Non-pigmented ciliary epithelial cell (primary cell): Measurements from ENCODE around the gene CNGA2.

Experiments used
- DNase-seq: peaks from one replicate; pipeline ENCODE4 v3.0.0-alpha.2; 2010; ENCODE audit warnings: low read depth

CNGA2 gene

GRCh38 chrX:151712253-151712652, 22.3 kb upstream of the CNGA2 start:
- no peak for DNase-seq

DNA sequence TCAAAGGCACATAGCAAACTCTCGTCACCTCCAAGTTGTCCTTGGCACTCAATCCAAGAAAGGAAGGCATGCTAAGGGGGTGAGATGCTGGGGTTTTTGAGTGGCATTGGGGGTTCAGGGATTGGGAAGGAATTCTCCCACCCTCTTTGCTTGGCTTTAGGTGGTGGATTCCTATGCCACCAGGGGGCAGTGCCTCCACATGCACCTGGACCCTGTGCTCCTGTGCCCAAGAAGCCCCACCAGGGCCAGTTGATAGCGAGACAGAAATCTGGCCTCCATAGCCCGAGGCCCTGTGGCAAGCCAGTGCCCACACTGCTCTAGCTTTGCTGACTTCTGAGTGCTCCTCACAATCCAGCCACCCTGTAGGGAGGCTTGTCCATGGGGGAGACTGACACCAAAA, 20.7 kb upstream of the CNGA2 start:
- DNase-seq: no peak

GRCh38 chrX:151714362-151714761, 20.2 kb upstream of the CNGA2 start:
- no peak for DNase-seq

DNA sequence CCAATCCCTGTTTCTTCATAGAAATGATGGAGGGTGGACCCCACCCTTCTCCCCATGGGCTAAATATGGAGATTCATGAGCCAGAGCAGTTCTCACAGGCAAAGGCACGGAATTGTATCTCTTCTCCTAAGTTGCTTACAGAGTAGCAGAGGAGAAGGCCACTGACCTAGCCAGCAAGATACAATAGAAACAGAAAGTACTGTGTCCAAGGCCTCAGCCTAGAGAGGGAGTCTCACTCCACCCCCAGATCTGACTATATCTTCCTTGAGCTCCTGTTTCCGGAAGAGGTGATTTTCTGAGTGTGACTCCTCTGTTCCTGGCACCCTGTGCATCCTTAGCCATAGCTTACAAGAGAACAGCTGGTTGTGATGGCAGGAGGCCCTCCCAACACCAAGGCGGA, 18.8 kb upstream of the CNGA2 start, which contains the start of gene FATE1:
Gene FATE1, plus strand, starts transcription at position 284 of the 400 bp plus-strand sequence. Its CDS starts 85 bp downstream, at position 369.
- no peak for DNase-seq

- DNase-seq: no peak
Measured at GRCh38 chrX:151722241-151722846, 12.2 kb upstream of the CNGA2 start.

DNA sequence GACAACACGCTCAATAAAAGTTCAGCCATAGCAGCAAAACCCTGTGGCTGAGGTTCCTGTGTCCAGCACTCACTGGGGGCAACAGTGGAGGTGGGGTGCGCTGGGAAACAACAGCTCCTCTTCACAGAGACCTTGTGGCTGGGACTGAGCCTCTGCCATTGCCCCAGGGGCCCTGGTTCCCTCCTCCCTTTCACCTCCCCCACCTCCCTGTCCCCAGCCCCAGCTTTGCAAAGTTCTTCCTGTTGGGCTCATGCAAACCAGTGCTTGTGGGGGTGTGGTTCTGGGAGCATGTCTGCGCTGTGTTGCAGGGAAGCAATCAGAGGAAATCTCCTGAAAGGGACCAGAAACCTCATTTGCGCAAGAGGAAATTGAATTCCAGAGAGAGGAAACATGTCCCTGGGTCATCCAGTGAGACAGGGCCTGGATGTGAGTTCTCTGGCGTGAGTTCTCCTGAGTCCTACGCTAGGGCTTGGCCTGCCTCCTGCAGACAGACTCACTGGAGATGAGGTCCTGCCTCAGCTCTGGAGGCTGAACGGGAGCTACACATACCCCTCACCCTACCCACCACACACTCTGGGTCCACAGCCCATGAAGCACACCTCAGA, 11.3 kb upstream of the CNGA2 start:
- no peak for DNase-seq

- no peak for DNase-seq
Measured at GRCh38 chrX:151724563-151725337, 9.8 kb upstream of the CNGA2 start.

DNA sequence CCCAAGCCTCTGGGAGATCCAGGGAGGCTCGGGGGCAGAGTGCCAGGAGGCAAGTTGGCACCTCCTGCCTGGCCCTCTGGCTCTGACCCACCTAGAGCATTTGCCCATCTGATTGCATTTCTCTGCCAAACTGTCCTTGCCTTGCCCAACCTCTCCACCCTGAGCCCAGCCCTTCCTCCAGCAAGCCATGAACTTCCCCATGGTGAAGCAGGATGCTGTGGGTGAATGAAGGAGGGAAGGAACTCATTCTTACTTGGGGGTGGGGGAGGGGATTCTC, 9.3 kb upstream of the CNGA2 start:
- no peak for DNase-seq

DNA sequence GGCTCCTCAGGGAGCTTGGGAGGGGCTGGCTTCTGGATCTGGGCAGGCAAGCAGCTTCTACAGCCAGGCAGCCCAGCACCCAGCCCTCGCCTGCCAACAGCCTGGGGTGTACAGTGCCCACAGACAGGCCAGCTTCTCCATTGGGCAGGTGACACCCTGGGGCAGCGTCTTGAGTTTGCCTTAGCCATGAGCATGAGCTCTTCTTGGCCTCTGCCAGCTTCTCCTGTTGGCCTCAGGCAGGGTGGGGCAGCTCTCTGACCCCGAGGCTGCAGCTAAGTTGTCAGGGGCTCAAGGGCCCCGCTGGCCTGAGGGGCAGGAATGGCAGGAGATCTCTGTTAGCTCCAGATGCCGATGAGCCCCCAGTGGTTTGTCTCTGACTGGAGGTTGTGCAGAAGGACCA, 7.8 kb upstream of the CNGA2 start:
- DNase-seq: no peak

DNA sequence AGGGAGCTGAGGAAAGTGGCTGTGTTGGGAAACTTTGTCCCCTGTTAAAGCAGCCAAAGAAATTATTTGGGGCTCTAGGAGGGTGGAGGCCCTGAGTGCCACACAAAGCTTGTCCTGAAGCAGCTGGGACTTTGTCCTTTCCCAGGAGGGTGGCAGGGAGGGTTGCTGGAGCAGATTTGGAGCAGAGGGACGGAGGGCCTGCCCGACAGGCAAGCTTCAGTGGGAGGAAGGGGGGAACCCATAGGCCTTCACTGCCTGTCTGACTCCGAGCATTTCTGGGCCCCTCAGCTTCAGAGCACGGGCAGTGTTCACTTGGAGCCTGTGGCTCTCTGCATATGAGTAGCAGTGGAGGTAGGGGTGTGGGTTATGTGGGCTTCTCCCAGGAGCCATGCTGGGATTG, 7.2 kb upstream of the CNGA2 start:
- DNase-seq: no peak

- DNase-seq: no peak
Measured at GRCh38 chrX:151729056-151729725, 5.4 kb upstream of the CNGA2 start.

GRCh38 chrX:151735219-151735618, 673 bp downstream of the CNGA2 start:
- DNase-seq: no peak

DNA sequence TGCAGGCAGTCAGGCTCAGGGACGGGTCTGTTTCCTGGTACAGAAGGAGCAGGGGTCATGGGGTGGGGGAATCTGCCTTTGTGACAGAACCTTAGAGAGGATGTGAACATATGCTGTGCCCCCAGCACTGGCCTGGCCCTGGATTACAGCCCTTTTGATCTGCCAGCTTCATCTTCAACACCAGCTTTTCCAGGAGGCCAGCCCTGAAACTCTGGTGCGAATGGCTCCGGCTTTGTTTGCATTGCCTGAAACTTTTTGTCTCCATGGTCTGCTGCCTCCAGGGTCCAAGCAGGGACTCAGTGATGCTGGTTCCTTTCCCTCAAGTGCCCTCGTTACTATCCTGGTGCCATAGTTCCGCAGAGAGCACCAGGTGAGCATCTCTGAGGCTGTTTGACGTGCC, 2.1 kb downstream of the CNGA2 start:
- no peak for DNase-seq

DNA sequence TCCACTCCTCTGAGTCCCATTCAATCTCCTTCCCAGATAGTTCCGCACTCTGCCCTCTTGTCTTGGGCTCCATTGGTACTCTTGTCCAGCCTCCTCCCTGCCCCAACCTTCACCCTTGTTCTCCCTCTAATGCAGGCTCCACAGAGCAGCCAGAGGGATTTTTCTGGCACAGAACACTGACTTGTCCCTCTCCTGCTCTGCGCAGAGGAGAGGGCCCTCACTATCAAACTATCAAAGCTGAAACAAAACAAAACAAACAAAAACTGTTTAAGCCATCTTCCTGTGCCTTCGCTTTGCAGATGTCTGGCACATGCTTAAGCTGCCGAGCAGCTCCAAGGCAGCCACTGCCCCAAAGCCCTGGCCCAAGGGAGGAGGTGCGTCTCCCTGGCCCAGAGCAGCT, 2.9 kb downstream of the CNGA2 start:
- DNase-seq: no peak

- no peak for DNase-seq
Measured at GRCh38 chrX:151738751-151739150, 4.2 kb downstream of the CNGA2 start.

DNA sequence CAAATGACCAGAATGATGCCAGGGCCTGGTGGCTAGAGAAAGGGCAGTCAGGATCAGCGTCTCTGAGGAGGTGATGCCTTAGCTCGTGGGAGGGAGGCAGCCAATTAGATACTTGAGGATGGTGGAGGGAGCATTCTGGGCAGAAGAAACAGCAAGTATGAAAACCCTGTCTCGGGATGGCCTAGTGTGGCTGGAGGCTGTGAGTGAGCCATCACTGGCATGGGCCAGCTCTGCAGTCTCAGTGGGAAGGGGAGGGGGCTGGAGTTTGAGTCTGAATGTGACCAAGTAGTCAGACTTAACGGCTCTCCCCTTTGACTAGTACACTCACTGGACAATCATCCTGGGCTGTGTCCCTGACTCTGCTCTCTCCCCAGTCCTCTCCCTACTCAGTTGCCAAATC, 7.1 kb downstream of the CNGA2 start:
- DNase-seq: no peak

GRCh38 chrX:151742311-151742710, 7.8 kb downstream of the CNGA2 start:
- DNase-seq: no peak

GRCh38 chrX:151743651-151744470, 9.3 kb downstream of the CNGA2 start:
- no peak for DNase-seq

DNA sequence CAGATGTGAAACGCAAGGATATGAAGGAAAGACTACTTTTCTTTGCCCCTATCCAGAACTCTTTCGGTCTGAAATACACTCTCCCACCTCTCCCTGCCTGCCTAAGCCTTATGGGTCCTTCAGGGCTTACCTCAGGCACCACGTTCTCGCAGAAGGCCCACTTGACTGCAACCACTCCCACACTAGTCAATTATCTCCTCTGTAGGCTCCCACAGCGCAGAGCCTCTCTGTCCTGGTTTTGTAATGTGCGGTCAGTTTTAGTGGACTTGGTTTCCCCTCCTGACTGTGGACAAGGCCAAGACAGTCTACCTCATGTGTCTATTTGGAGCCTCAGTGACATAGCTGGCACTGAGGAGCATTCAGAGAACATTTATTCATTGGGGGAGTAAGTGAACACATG, 11.1 kb downstream of the CNGA2 start:
- DNase-seq: no peak

DNA sequence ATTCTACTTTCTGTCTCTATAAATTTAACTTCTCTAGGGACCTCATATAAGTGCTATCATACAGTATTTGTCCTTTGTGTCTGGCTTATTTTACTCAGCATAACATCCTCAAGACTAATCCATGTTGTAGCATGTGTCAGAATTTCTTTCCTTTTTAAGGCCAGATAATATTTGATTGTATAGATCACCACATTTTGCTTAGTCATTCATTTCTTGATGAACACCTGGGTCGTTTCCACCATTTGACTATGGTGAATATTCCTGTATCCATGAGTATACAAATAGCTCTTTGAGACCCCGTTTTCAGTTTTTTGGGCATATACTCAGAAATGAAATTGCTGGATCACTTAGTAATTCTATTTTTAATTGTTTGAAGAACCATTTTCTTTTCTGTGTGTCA, 12.0 kb downstream of the CNGA2 start:
- DNase-seq: no peak

DNA sequence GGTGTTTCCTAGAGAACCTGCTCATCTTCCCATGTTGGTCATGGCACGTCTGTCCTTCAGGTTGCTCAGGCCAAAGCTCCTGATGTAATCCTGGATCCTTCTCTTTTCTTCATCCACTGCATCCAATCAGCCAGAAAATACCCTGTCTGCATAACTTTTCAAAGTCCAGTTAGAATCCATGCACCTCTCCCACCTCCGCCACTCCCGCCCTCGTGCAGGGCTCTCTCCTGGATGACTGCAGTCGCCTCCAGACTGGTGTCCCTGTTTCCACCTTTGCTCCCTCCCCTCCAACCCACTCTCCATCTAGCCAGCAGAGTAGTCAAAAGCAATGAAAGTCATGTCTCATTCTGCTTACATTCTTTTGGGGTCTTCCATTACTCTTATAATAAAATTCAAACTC, 16.0 kb downstream of the CNGA2 start:
- no peak for DNase-seq

DNA sequence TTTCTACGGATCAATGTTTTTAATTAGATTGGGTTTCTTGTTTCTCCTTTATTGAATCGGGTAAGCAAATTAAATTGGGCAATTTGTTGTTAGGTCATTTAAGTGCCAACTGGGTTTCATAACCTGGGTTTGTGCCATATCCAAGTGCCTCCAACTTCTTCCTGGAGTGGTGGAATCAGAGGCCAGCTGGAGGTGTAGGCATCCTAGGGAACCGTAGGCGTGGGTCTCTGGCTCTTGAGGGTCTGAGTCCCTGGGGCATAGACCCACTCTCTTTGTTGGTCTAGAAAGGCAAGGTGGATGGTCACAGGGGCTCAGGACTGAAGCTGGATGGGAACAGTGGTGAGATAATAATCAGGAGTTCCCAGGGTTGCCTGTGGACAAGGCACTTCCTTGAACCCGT, 18.3 kb downstream of the CNGA2 start:
- no peak for DNase-seq
